ENCODE data around the gene PSMB11.

The PSMB11 gene

GRCh38 chr14:23049011-23049410 lies 7.0 kb downstream of the PSMB11 start:
- TF ChIP-seq CTCF (IDR thresholded peaks at IDR 0.05; ENCODE audit: low read depth, low read length), result no peak
- no peak for DNase-seq (ENCODE audit: low read depth, low spot score)
- H3K4me3 ChIP-seq (ENCODE audit: low read depth, low read length), result no peak overlapping the region
- in situ Hi-C loops (cut with HindIII; ENCODE audit: low sequenced_read_pairs), result no loop called here

- in situ Hi-C loops (cut with HindIII; ENCODE audit: low sequenced_read_pairs), result no loop called here
Observed at GRCh38 chr14:23051141-23052057, 9.4 kb downstream of the PSMB11 start.

GRCh38 chr14:23052182-23052623 lies 10.2 kb downstream of the PSMB11 start:
- in situ Hi-C loops (cut with HindIII; ENCODE audit: low sequenced_read_pairs), result no loop called here
- DNase-seq (ENCODE audit: low read depth, low spot score), result no peak
- peak; percentile 41 for TF ChIP-seq CTCF (IDR thresholded peaks at IDR 0.05; ENCODE audit: low read depth, low read length)
- H3K4me3 ChIP-seq (ENCODE audit: low read depth, low read length), result no peak overlapping the region

More at GRCh38 chr14:23051141-23052057, 9.4 kb downstream of the PSMB11 start:
- DNase-seq (ENCODE audit: low read depth, low spot score), result no peak
- H3K4me3 ChIP-seq (ENCODE audit: low read depth, low read length), result no peak overlapping the region
- no peak for TF ChIP-seq CTCF (IDR thresholded peaks at IDR 0.05; ENCODE audit: low read depth, low read length)

GRCh38 chr14:23052671-23053070 lies 10.7 kb downstream of the PSMB11 start:
- no peak for TF ChIP-seq CTCF (IDR thresholded peaks at IDR 0.05; ENCODE audit: low read depth, low read length)

GRCh38 chr14:23053426-23053825 lies 11.4 kb downstream of the PSMB11 start:
- no peak overlapping the region for H3K4me3 ChIP-seq (ENCODE audit: low read depth, low read length)
- no peak for DNase-seq (ENCODE audit: low read depth, low spot score)
- in situ Hi-C loops (cut with HindIII; ENCODE audit: low sequenced_read_pairs), result no loop called here
- TF ChIP-seq CTCF (IDR thresholded peaks at IDR 0.05; ENCODE audit: low read depth, low read length), result no peak

More at GRCh38 chr14:23052671-23053070, 10.7 kb downstream of the PSMB11 start:
- DNase-seq (ENCODE audit: low read depth, low spot score), result no peak
- no peak overlapping the region for H3K4me3 ChIP-seq (ENCODE audit: low read depth, low read length)
- in situ Hi-C loops (cut with HindIII; ENCODE audit: low sequenced_read_pairs), result no loop called here

GRCh38 chr14:23054000-23054811 lies 12.2 kb downstream of the PSMB11 start:
- DNase-seq (ENCODE audit: low read depth, low spot score), result no peak
- TF ChIP-seq CTCF (IDR thresholded peaks at IDR 0.05; ENCODE audit: low read depth, low read length), result peak; percentile 42
- in situ Hi-C loops (cut with HindIII; ENCODE audit: low sequenced_read_pairs), result no loop called here
- no peak overlapping the region for H3K4me3 ChIP-seq (ENCODE audit: low read depth, low read length)

All from astrocyte of the spinal cord (primary cell).